SK-N-SH treated with all-trans-retinoic acid at 6 μM for 48 hours (cell line): ENCODE results near the gene DOLK.

Source experiments
- CREB5 ChIP-seq: fragments of 250-450 bp; sonication (Bioruptor Pico); IDR thresholded peaks from 2 replicates; pipeline ENCODE4 v1.5.1; 2020; ENCODE audit warnings: low read depth, mild to moderate bottlenecking, moderate library complexity
- ESRRG ChIP-seq: fragments of 250-450 bp; sonication (Bioruptor Pico); IDR thresholded peaks from 2 replicates; pipeline ENCODE4 v1.6.1; 2021; ENCODE audit warnings: mild to moderate bottlenecking
- ISL1 ChIP-seq: fragments of 250-450 bp; sonication (Bioruptor Pico); IDR thresholded peaks from 2 replicates; pipeline ENCODE4 v2.1.2; 2022; ENCODE audit warnings: mild to moderate bottlenecking, moderate library complexity
- OSR1 ChIP-seq: fragments of 250-450 bp; sonication (Bioruptor Pico); IDR thresholded peaks from 2 replicates; pipeline ENCODE4 v1.8.0; 2022; ENCODE audit warnings: moderate library complexity, mild to moderate bottlenecking, inconsistent platforms
- PATZ1 ChIP-seq: fragments of 250-450 bp; sonication (Bioruptor Pico); IDR thresholded peaks from 2 replicates; pipeline ENCODE4 v1.8.0; 2020; ENCODE audit warnings: mild to moderate bottlenecking, moderate library complexity, borderline replicate concordance
- ZFP3 ChIP-seq: fragments of 250-450 bp; sonication (Bioruptor Pico); IDR thresholded peaks from 2 replicates; pipeline ENCODE4 v1.5.0; 2020; ENCODE audit warnings: mild to moderate bottlenecking, moderate library complexity
- ZNF70 ChIP-seq: fragments of 450-650 bp; formaldehyde crosslinking; IDR thresholded peaks from 2 replicates; pipeline ENCODE4 v1.5.0; 2020; ENCODE audit warnings: mild to moderate bottlenecking, moderate library complexity
- ZNF8 ChIP-seq: fragments of 450-650 bp; formaldehyde crosslinking; IDR thresholded peaks from 2 replicates; pipeline ENCODE4 v1.5.0; 2020; ENCODE audit warnings: mild to moderate bottlenecking, moderate library complexity

GRCh38 chr9:128901822-128902221 is 45.6 kb downstream of the DOLK start:
- TF ChIP-seq ZNF8 (CRISPR knock-in tag), result no peak
- TF ChIP-seq OSR1, result no peak
- no peak for TF ChIP-seq CREB5
- TF ChIP-seq ISL1 (CRISPR knock-in tag), result no peak
- no peak for TF ChIP-seq ZNF70 (CRISPR knock-in tag)
- TF ChIP-seq PATZ1 (CRISPR knock-in tag), result no peak
- no peak for TF ChIP-seq ESRRG (CRISPR knock-in tag)
- no peak for TF ChIP-seq ZFP3 (CRISPR knock-in tag)
